ENCODE data around the gene SLC35E3.

SLC35E3 gene

GRCh38 chr12:68767191-68767590 lies 21.2 kb downstream of the SLC35E3 start:
- intact Hi-C loops (cut with DNase I), result no loop called here
- DNase-seq, result no peak

- intact Hi-C loops (cut with DNase I), result no loop called here
- no peak for DNase-seq
Measured at GRCh38 chr12:68768431-68768939, 22.5 kb downstream of the SLC35E3 start.

- DNase-seq, result no peak
- intact Hi-C loops (cut with DNase I), result no loop called here
Measured at GRCh38 chr12:68769941-68770340, 24.0 kb downstream of the SLC35E3 start.

GRCh38 chr12:68771223-68771925 lies 25.4 kb downstream of the SLC35E3 start:
- DNase-seq, result no peak
- intact Hi-C loops (cut with DNase I), result no loop called here

- intact Hi-C loops (cut with DNase I), result no loop called here
- DNase-seq, result no peak
Measured at GRCh38 chr12:68772714-68773113, 26.7 kb downstream of the SLC35E3 start.

- intact Hi-C loops (cut with DNase I), result no loop called here
- DNase-seq, result no peak
Measured at GRCh38 chr12:68773582-68773981, 27.6 kb downstream of the SLC35E3 start.

- no peak for DNase-seq
- intact Hi-C loops (cut with DNase I), result no loop called here
Measured at GRCh38 chr12:68775121-68775630, 29.2 kb downstream of the SLC35E3 start.

- no peak for DNase-seq
Measured at GRCh38 chr12:68776976-68777610, 31.1 kb downstream of the SLC35E3 start.

GRCh38 chr12:68779280-68779679 lies 33.3 kb downstream of the SLC35E3 start:
- no peak for DNase-seq
- intact Hi-C loops (cut with DNase I), result no loop called here

More at GRCh38 chr12:68776976-68777610, 31.1 kb downstream of the SLC35E3 start:
- intact Hi-C loops (cut with DNase I), result no loop called here

GRCh38 chr12:68780731-68781130 lies 34.8 kb downstream of the SLC35E3 start:
- no peak for DNase-seq
- intact Hi-C loops (cut with DNase I), result no loop called here

GRCh38 chr12:68781728-68782127 lies 35.8 kb downstream of the SLC35E3 start:
- intact Hi-C loops (cut with DNase I), result no loop called here
- DNase-seq, result no peak

GRCh38 chr12:68784015-68784414 lies 38.0 kb downstream of the SLC35E3 start:
- intact Hi-C loops (cut with DNase I), result no loop called here
- DNase-seq, result no peak

GRCh38 chr12:68785358-68785757 lies 39.4 kb downstream of the SLC35E3 start:
- no peak for DNase-seq
- intact Hi-C loops (cut with DNase I), result no loop called here

- no peak for DNase-seq
- intact Hi-C loops (cut with DNase I), result no loop called here
Measured at GRCh38 chr12:68785823-68786222, 39.8 kb downstream of the SLC35E3 start.

GRCh38 chr12:68786929-68787328 lies 41.0 kb downstream of the SLC35E3 start:
- intact Hi-C loops (cut with DNase I), result no loop called here
- DNase-seq, result no peak

GRCh38 chr12:68788554-68789143 lies 42.7 kb downstream of the SLC35E3 start:
- DNase-seq, result no peak
- intact Hi-C loops (cut with DNase I), result no loop called here

GRCh38 chr12:68789144-68789878 lies 43.3 kb downstream of the SLC35E3 start:
- DNase-seq, result no peak
- intact Hi-C loops (cut with DNase I), result no loop called here

GRCh38 chr12:68790081-68790951 lies 44.3 kb downstream of the SLC35E3 start:
- no peak for DNase-seq
- intact Hi-C loops (cut with DNase I), result no loop called here

GRCh38 chr12:68790952-68791234 lies 44.9 kb downstream of the SLC35E3 start:
- intact Hi-C loops (cut with DNase I), result no loop called here
- no peak for DNase-seq

Measured in head of caudate nucleus (tissue), 42 donors.